IPS DF 4.7 (cell line): ENCODE results near the gene CTNNBL1.

ENCODE experiments used
- DNase-seq: peaks from one replicate; pipeline ENCODE4 v3.0.0-alpha.2; 2013; ENCODE audit warnings: low spot score; ENCODE audit errors: extremely low read depth

CTNNBL1 gene

GRCh38 chr20:37737826-37738420 lies 44.1 kb downstream of the CTNNBL1 start:
- no peak for DNase-seq

GRCh38 chr20:37741055-37741454 lies 47.2 kb downstream of the CTNNBL1 start:
- no peak for DNase-seq

- no peak for DNase-seq
These were observed 47.7 kb downstream of the CTNNBL1 start for GRCh38 chr20:37741570-37741969.

- DNase-seq, result no peak
These were observed 48.3 kb downstream of the CTNNBL1 start for GRCh38 chr20:37742131-37742530.

GRCh38 chr20:37744347-37744746 lies 50.5 kb downstream of the CTNNBL1 start:
- no peak for DNase-seq

- DNase-seq, result no peak
These were observed 51.7 kb downstream of the CTNNBL1 start for GRCh38 chr20:37745553-37745952.

GRCh38 chr20:37748015-37748414 lies 54.2 kb downstream of the CTNNBL1 start:
- no peak for DNase-seq

GRCh38 chr20:37749218-37749617 lies 55.4 kb downstream of the CTNNBL1 start:
- no peak for DNase-seq

- DNase-seq, result no peak
These were observed 56.0 kb downstream of the CTNNBL1 start for GRCh38 chr20:37749620-37750403.

GRCh38 chr20:37755665-37756064 lies 61.8 kb downstream of the CTNNBL1 start:
- DNase-seq, result no peak

- no peak for DNase-seq
These were observed 62.4 kb downstream of the CTNNBL1 start for GRCh38 chr20:37756234-37756633.

- no peak for DNase-seq
These were observed 63.7 kb downstream of the CTNNBL1 start for GRCh38 chr20:37757550-37757949.

GRCh38 chr20:37758332-37758731 lies 64.5 kb downstream of the CTNNBL1 start:
- peak; percentile 11 for DNase-seq

GRCh38 chr20:37759052-37759553 lies 65.3 kb downstream of the CTNNBL1 start:
- DNase-seq, result no peak

GRCh38 chr20:37759761-37760209 lies 66.0 kb downstream of the CTNNBL1 start:
- DNase-seq, result no peak

- DNase-seq, result no peak
These were observed 66.5 kb downstream of the CTNNBL1 start for GRCh38 chr20:37760322-37760721.

- no peak for DNase-seq
These were observed 69.1 kb downstream of the CTNNBL1 start for GRCh38 chr20:37762716-37763485.

- no peak for DNase-seq
These were observed 70.6 kb downstream of the CTNNBL1 start for GRCh38 chr20:37764333-37764935.

- DNase-seq, result no peak
These were observed 77.1 kb downstream of the CTNNBL1 start for GRCh38 chr20:37770908-37771307.

GRCh38 chr20:37773291-37773826 lies 79.5 kb downstream of the CTNNBL1 start:
- no peak for DNase-seq

- DNase-seq, result no peak
These were observed 80.3 kb downstream of the CTNNBL1 start for GRCh38 chr20:37774156-37774555.
